ENCODE data around the gene NOTO. TPM values are rescaled to one million over a fixed set of nuclear protein-coding genes. Genes with fewer than 3 reads are reported as not detected.

Gene NOTO
- total RNA-seq, 6 donors from 2014 or later, result 0.09 to 0.15 (median 0.10) TPM; not detected in 3

- H3K27me3 ChIP-seq, result no peaks in the 10 kb centered on the region
- no peaks in the 10 kb centered on the region for H3K9me3 ChIP-seq
- H3K4me1 ChIP-seq, result peaks cover 8 to 24% (median 11%) of the 10 kb centered on the region in 4 donors
- peaks cover 0 to 39% (median 10%) of the 10 kb centered on the region in 4 donors for H3K36me3 ChIP-seq
- WGBS, 2 donors, result 81 to 97% methylated on average over 2 of the region's 2 CpGs
- no peak overlapping the region for H3K27ac ChIP-seq
- ATAC-seq (ENCODE audit: low FRiP score in 2 of 2) (no peak), DNase-seq (no peak)
- H3K4me3 ChIP-seq, result no peak overlapping the region
- TF ChIP-seq CTCF (IDR thresholded peaks at IDR 0.05) (no peak), POLR2AphosphoS5 (IDR thresholded peaks at IDR 0.05) (no peak), EP300 (IDR thresholded peaks at IDR 0.05) (no peak), POLR2A (IDR thresholded peaks at IDR 0.05) (no peak)
Measured at GRCh38 chr2:73217826-73218225, 15.5 kb downstream of the NOTO start.

GRCh38 chr2:73218298-73218697 lies 15.9 kb downstream of the NOTO start:
- ATAC-seq (ENCODE audit: low FRiP score in 2 of 2), result no peak

GRCh38 chr2:73223821-73224220 lies 21.4 kb downstream of the NOTO start:
- DNase-seq (no peak), ATAC-seq (ENCODE audit: low FRiP score in 2 of 2) (no peak)
- H3K27ac ChIP-seq, result no peak overlapping the region
- H3K4me1 ChIP-seq, result peaks cover 0 to 6% (median 0%) of the 10 kb centered on the region in 4 donors
- no peak overlapping the region for H3K4me3 ChIP-seq
- 84 to 93% methylated on average over 4 of the region's 4 CpGs for WGBS, 2 donors
- TF ChIP-seq POLR2AphosphoS5 (IDR thresholded peaks at IDR 0.05) (no peak), CTCF (IDR thresholded peaks at IDR 0.05) (no peak), POLR2A (IDR thresholded peaks at IDR 0.05) (no peak), EP300 (IDR thresholded peaks at IDR 0.05) (no peak)
- peaks cover 0 to 88% (median 39%) of the 10 kb centered on the region in 4 donors for H3K36me3 ChIP-seq
- H3K9me3 ChIP-seq, result no peaks in the 10 kb centered on the region
- H3K27me3 ChIP-seq, result no peaks in the 10 kb centered on the region

More at GRCh38 chr2:73218298-73218697, 15.9 kb downstream of the NOTO start:
- no peak for TF ChIP-seq POLR2AphosphoS5 (IDR thresholded peaks at IDR 0.05)
- TF ChIP-seq CTCF (IDR thresholded peaks at IDR 0.05), result no peak
- TF ChIP-seq EP300 (IDR thresholded peaks at IDR 0.05), result no peak
- no peak for TF ChIP-seq POLR2A (IDR thresholded peaks at IDR 0.05)
- Histone ChIP-seq H3K4me3 (no peak overlapping the region), H3K9me3 (no peaks in the 10 kb centered on the region), H3K27me3 (no peaks in the 10 kb centered on the region), H3K27ac (no peak overlapping the region), H3K36me3 (peaks cover 0 to 44% (median 12%) of the 10 kb centered on the region in 4 donors), H3K4me1 (peaks cover 5 to 20% (median 10%) of the 10 kb centered on the region in 4 donors)
- no peak for DNase-seq

GRCh38 chr2:73225513-73226360 lies 23.4 kb downstream of the NOTO start:
- TF ChIP-seq EP300 (IDR thresholded peaks at IDR 0.05), result no peak
- no peaks in the 10 kb centered on the region for H3K9me3 ChIP-seq
- DNase-seq, result no peak
- 72 to 84% methylated on average over 8 to 9 of the region's 9 CpGs for WGBS, 2 donors
- ATAC-seq (ENCODE audit: low FRiP score in 2 of 2), result no peak
- H3K36me3 ChIP-seq, result peaks cover 0 to 69% (median 42%) of the 10 kb centered on the region in 4 donors
- H3K27me3 ChIP-seq, result no peaks in the 10 kb centered on the region
- no peak overlapping the region for H3K27ac ChIP-seq
- no peak overlapping the region for H3K4me3 ChIP-seq
- peaks cover 0 to 6% (median 0%) of the 10 kb centered on the region in 4 donors for H3K4me1 ChIP-seq

GRCh38 chr2:73227086-73227485 lies 24.7 kb downstream of the NOTO start:
- no peak overlapping the region for H3K27ac ChIP-seq
- peaks cover 0 to 6% (median 0%) of the 10 kb centered on the region in 4 donors for H3K4me1 ChIP-seq
- no peak for DNase-seq
- no peak overlapping the region for H3K4me3 ChIP-seq
- TF ChIP-seq POLR2A (IDR thresholded peaks at IDR 0.05) (no peak), POLR2AphosphoS5 (IDR thresholded peaks at IDR 0.05) (no peak), EP300 (IDR thresholded peaks at IDR 0.05) (no peak), CTCF (IDR thresholded peaks at IDR 0.05) (no peak)
- ATAC-seq (ENCODE audit: low FRiP score in 2 of 2), result no peak
- WGBS, 2 donors, result 65 to 94% methylated on average over 2 to 3 of the region's 3 CpGs
- H3K9me3 ChIP-seq, result no peaks in the 10 kb centered on the region
- peaks cover 0 to 64% (median 35%) of the 10 kb centered on the region in 4 donors for H3K36me3 ChIP-seq
- H3K27me3 ChIP-seq, result no peaks in the 10 kb centered on the region

Data from upper lobe of left lung (tissue), 6 donors.